ENCODE data around the gene ECI1.

The ECI1 gene

DNA sequence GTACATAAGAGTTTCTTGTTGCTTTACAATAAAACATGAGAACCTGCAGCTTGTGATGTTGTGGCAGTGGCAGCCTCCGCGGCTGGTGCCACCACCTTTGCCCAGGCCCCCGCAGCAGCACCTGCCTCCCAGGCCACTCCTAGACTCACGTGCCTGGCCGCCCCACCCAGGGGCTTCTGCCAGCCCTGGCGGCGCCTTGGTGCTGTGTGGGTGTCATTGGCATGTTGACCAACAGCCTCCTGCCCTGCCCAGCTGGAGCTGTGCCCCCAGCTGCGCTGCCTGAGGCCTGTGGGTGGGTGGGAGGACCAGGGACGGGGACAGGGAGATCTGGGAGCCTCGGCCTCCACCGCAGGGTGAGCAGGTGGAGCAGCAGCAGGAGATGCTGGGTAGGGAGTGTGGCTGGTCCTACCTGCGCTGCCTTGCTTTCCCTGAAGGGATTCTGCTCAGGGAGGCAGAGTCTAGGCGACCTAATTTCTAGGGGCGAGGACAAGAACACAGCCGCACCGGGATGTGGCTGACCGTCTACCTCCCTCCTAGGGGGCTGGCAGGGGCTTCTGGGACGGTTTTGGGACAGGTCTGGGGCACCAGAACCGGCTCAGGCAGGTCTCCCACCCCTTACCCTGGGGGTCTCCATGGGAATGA, 15.6 kb downstream of the ECI1 start:
- H3K79me1 ChIP-seq (ENCODE audit: low read length): no peaks in the 10 kb centered on the region
- H3K9ac ChIP-seq (ENCODE audit: low read length): no peak overlapping the region
- no peak overlapping the region for H3K4me2 ChIP-seq (ENCODE audit: low read length)
- H3K18ac ChIP-seq (ENCODE audit: low read length): no peak overlapping the region
- H3K4me1 ChIP-seq (ENCODE audit: control insufficient read depth in 1 of 2, insufficient read depth in 2 of 2, low read length in 2 of 2): peaks cover 13 to 17% of the 10 kb centered on the region in 2 experiments
- H2BK12ac ChIP-seq (ENCODE audit: low read length): no peak overlapping the region
- WGBS (ENCODE audit: extremely low coverage, insufficient coverage, insufficient read length): no CpG with 5 or more reads among the region's 19 CpGs
- no peak for DNase-seq
- H2AFZ ChIP-seq (ENCODE audit: insufficient read depth, low read length, poor library complexity): no peak overlapping the region
- no peak overlapping the region for H3K4me3 ChIP-seq (ENCODE audit: low read depth, low read length)
- no peak overlapping the region for H4K91ac ChIP-seq (ENCODE audit: low read depth, low read length)
- no peak overlapping the region for H4K12ac ChIP-seq (ENCODE audit: low read depth, low read length)
- no peak overlapping the region for H2BK5ac ChIP-seq (ENCODE audit: low read depth, low read length, poor library complexity)
- H3K36me3 ChIP-seq (ENCODE audit: control insufficient read depth in 1 of 2, insufficient read depth in 2 of 2, low read length in 2 of 2): peaks cover 53 to 56% of the 10 kb centered on the region in 2 experiments
- H3K23ac ChIP-seq (ENCODE audit: low read length): no peak overlapping the region
- H4K8ac ChIP-seq (ENCODE audit: low read depth, low read length): no peak overlapping the region
- peaks cover 21% of the 10 kb centered on the region for H3K27me3 ChIP-seq (ENCODE audit: insufficient read depth, low read length)
- no peak overlapping the region for H2BK120ac ChIP-seq (ENCODE audit: insufficient read depth, low read length, poor library complexity)
- H3K9me3 ChIP-seq (ENCODE audit: insufficient read depth, low read depth, low read length): peaks cover 5% of the 10 kb centered on the region
- H3K79me2 ChIP-seq (ENCODE audit: control insufficient read depth, insufficient read depth, low read length, poor library complexity): no peaks in the 10 kb centered on the region
- H3K4ac ChIP-seq (ENCODE audit: low read depth, low read length): no peak overlapping the region
- no peak overlapping the region for H2AK5ac ChIP-seq (ENCODE audit: low read length)
- no peak overlapping the region for H3K14ac ChIP-seq (ENCODE audit: low read length)
- H3K27ac ChIP-seq (ENCODE audit: low read depth, low read length): no peak overlapping the region

DNA sequence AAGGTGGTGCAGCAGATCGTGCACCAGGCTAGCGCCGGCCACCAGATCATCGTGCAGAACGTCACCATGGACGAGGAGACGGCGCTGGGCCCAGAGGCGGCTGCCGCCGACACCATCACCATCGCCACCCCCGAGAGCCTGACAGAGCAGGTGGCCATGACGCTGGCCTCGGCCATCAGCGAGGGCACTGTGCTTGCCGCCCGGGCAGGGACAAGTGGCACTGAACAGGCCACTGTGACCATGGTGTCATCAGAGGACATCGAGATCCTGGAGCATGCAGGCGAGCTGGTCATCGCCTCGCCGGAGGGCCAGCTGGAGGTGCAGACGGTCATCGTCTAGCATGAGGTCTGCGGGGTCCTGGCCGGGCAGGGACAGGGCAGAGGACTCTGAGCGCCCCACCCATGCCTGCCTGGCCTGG, 16.1 kb downstream of the ECI1 start:
- no peak overlapping the region for H3K27ac ChIP-seq (ENCODE audit: low read depth, low read length)
- H3K79me1 ChIP-seq (ENCODE audit: low read length): no peaks in the 10 kb centered on the region
- H4K12ac ChIP-seq (ENCODE audit: low read depth, low read length): no peak overlapping the region
- H4K8ac ChIP-seq (ENCODE audit: low read depth, low read length): no peak overlapping the region
- H3K4me3 ChIP-seq (ENCODE audit: low read depth, low read length): no peak overlapping the region
- no peak for DNase-seq
- no peak overlapping the region for H2AK5ac ChIP-seq (ENCODE audit: low read length)
- no peak overlapping the region for H3K14ac ChIP-seq (ENCODE audit: low read length)
- H3K27me3 ChIP-seq (ENCODE audit: insufficient read depth, low read length): peaks cover 21% of the 10 kb centered on the region
- H3K9me3 ChIP-seq (ENCODE audit: insufficient read depth, low read depth, low read length): peaks cover 5% of the 10 kb centered on the region
- peaks cover 13 to 17% of the 10 kb centered on the region in 2 experiments for H3K4me1 ChIP-seq (ENCODE audit: control insufficient read depth in 1 of 2, insufficient read depth in 2 of 2, low read length in 2 of 2)
- no peaks in the 10 kb centered on the region for H3K79me2 ChIP-seq (ENCODE audit: control insufficient read depth, insufficient read depth, low read length, poor library complexity)
- H3K4me2 ChIP-seq (ENCODE audit: low read length): no peak overlapping the region
- H2BK120ac ChIP-seq (ENCODE audit: insufficient read depth, low read length, poor library complexity): no peak overlapping the region
- H2BK12ac ChIP-seq (ENCODE audit: low read length): no peak overlapping the region
- H3K36me3 ChIP-seq (ENCODE audit: control insufficient read depth in 1 of 2, insufficient read depth in 2 of 2, low read length in 2 of 2): peaks cover 56 to 62% of the 10 kb centered on the region in 2 experiments
- no peak overlapping the region for H2AFZ ChIP-seq (ENCODE audit: insufficient read depth, low read length, poor library complexity)
- no peak overlapping the region for H3K4ac ChIP-seq (ENCODE audit: low read depth, low read length)
- WGBS (ENCODE audit: extremely low coverage, insufficient coverage, insufficient read length): no CpG with 5 or more reads among the region's 28 CpGs
- no peak overlapping the region for H3K18ac ChIP-seq (ENCODE audit: low read length)
- no peak overlapping the region for H4K91ac ChIP-seq (ENCODE audit: low read depth, low read length)
- no peak overlapping the region for H2BK5ac ChIP-seq (ENCODE audit: low read depth, low read length, poor library complexity)
- H3K9ac ChIP-seq (ENCODE audit: low read length): no peak overlapping the region
- no peak overlapping the region for H3K23ac ChIP-seq (ENCODE audit: low read length)

DNA sequence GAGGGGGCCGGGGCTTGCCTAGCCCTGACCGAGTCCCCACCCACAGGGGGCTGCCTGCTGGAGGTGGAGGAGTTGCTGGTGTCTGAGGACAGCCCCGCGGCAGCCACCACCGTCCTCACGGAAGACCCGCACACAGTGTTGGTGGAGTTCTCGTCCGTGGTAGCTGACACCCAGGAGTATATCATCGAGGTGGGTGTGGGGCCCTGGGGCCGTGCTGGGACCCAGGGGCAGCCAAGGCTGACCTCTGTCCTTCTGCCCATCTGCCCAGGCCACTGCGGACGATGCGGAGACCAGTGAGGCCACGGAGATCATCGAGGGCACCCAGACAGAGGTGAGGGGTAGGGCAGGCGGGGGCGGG, 16.6 kb downstream of the ECI1 start:
- Histone ChIP-seq H3K4me2 (ENCODE audit: low read length) (no peak overlapping the region), H3K27me3 (ENCODE audit: insufficient read depth, low read length) (peaks cover 21% of the 10 kb centered on the region), H3K4me1 (ENCODE audit: control insufficient read depth in 1 of 2, insufficient read depth in 2 of 2, low read length in 2 of 2) (peaks cover 13 to 17% of the 10 kb centered on the region in 2 experiments), H3K36me3 (ENCODE audit: control insufficient read depth in 1 of 2, insufficient read depth in 2 of 2, low read length in 2 of 2) (peaks cover 58 to 64% of the 10 kb centered on the region in 2 experiments), H4K8ac (ENCODE audit: low read depth, low read length) (no peak overlapping the region), H3K14ac (ENCODE audit: low read length) (no peak overlapping the region), H3K18ac (ENCODE audit: low read length) (no peak overlapping the region), H3K9ac (ENCODE audit: low read length) (no peak overlapping the region), H4K91ac (ENCODE audit: low read depth, low read length) (no peak overlapping the region), H3K9me3 (ENCODE audit: insufficient read depth, low read depth, low read length) (peaks cover 5% of the 10 kb centered on the region), H3K23ac (ENCODE audit: low read length) (no peak overlapping the region), H3K79me2 (ENCODE audit: control insufficient read depth, insufficient read depth, low read length, poor library complexity) (no peaks in the 10 kb centered on the region), H2BK12ac (ENCODE audit: low read length) (no peak overlapping the region), H4K12ac (ENCODE audit: low read depth, low read length) (no peak overlapping the region), H2AK5ac (ENCODE audit: low read length) (no peak overlapping the region), H2BK5ac (ENCODE audit: low read depth, low read length, poor library complexity) (no peak overlapping the region), H3K4me3 (ENCODE audit: low read depth, low read length) (no peak overlapping the region), H2BK120ac (ENCODE audit: insufficient read depth, low read length, poor library complexity) (no peak overlapping the region), H2AFZ (ENCODE audit: insufficient read depth, low read length, poor library complexity) (no peak overlapping the region), H3K4ac (ENCODE audit: low read depth, low read length) (no peak overlapping the region), H3K79me1 (ENCODE audit: low read length) (no peaks in the 10 kb centered on the region), H3K27ac (ENCODE audit: low read depth, low read length) (no peak overlapping the region)
- DNase-seq: no peak
- WGBS (ENCODE audit: extremely low coverage, insufficient coverage, insufficient read length): no CpG with 5 or more reads among the region's 18 CpGs

DNA sequence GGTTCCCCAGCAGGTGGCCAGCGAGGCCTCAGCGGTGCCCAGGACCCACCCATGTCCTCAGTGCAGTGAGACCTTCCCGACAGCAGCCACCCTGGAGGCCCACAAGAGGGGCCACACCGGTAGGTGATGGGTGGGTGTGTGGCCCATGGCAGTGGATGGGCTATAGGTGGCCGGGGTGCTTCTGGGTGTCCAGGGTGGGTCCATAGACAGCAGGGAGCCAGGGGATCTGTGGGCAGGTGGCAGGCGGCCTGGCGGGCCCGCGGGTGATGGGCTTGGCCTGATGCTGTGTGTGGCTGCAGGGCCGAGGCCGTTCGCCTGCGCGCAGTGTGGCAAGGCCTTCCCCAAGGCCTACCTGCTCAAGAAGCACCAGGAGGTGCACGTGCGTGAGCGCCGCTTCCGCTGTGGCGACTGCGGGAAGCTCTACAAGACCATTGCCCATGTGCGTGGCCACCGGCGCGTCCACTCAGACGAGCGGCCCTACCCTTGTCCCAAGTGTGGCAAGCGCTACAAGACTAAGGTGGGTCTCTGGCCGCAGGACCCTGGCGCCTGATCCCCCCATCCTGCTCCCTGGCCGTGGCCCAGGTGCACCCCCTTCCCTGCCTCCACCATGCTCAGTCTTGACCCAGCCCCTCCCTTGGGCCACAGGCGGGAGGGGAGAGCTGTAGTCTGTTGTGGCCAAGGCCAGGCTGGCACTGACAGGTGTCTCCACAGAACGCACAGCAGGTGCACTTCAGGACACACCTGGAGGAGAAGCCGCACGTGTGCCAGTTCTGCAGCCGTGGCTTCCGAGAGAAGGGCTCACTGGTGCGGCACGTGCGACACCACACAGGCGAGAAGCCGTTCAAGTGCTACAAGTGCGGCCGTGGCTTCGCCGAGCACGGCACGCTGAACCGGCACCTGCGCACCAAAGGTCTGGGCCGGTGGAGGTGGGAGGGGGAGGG, 17.2 kb downstream of the ECI1 start:
- H3K79me1 ChIP-seq (ENCODE audit: low read length): no peaks in the 10 kb centered on the region
- no peak for DNase-seq
- H3K27me3 ChIP-seq (ENCODE audit: insufficient read depth, low read length): peaks cover 21% of the 10 kb centered on the region
- H3K9ac ChIP-seq (ENCODE audit: low read length): no peak overlapping the region
- H4K91ac ChIP-seq (ENCODE audit: low read depth, low read length): no peak overlapping the region
- H2BK12ac ChIP-seq (ENCODE audit: low read length): no peak overlapping the region
- WGBS (ENCODE audit: extremely low coverage, insufficient coverage, insufficient read length): no CpG with 5 or more reads among the region's 51 CpGs
- H3K4me3 ChIP-seq (ENCODE audit: low read depth, low read length): no peak overlapping the region
- H3K4ac ChIP-seq (ENCODE audit: low read depth, low read length): no peak overlapping the region
- no peak overlapping the region for H3K23ac ChIP-seq (ENCODE audit: low read length)
- no peak overlapping the region for H4K12ac ChIP-seq (ENCODE audit: low read depth, low read length)
- no peak overlapping the region for H2AFZ ChIP-seq (ENCODE audit: insufficient read depth, low read length, poor library complexity)
- peaks cover 13 to 17% of the 10 kb centered on the region in 2 experiments for H3K4me1 ChIP-seq (ENCODE audit: control insufficient read depth in 1 of 2, insufficient read depth in 2 of 2, low read length in 2 of 2)
- H4K8ac ChIP-seq (ENCODE audit: low read depth, low read length): no peak overlapping the region
- H2BK120ac ChIP-seq (ENCODE audit: insufficient read depth, low read length, poor library complexity): no peak overlapping the region
- H3K18ac ChIP-seq (ENCODE audit: low read length): no peak overlapping the region
- H3K9me3 ChIP-seq (ENCODE audit: insufficient read depth, low read depth, low read length): peaks cover 5% of the 10 kb centered on the region
- H3K27ac ChIP-seq (ENCODE audit: low read depth, low read length): no peak overlapping the region
- H2BK5ac ChIP-seq (ENCODE audit: low read depth, low read length, poor library complexity): no peak overlapping the region
- H3K4me2 ChIP-seq (ENCODE audit: low read length): no peak overlapping the region
- peaks cover 60 to 66% of the 10 kb centered on the region in 2 experiments for H3K36me3 ChIP-seq (ENCODE audit: control insufficient read depth in 1 of 2, insufficient read depth in 2 of 2, low read length in 2 of 2)
- H2AK5ac ChIP-seq (ENCODE audit: low read length): no peak overlapping the region
- H3K79me2 ChIP-seq (ENCODE audit: control insufficient read depth, insufficient read depth, low read length, poor library complexity): no peaks in the 10 kb centered on the region
- no peak overlapping the region for H3K14ac ChIP-seq (ENCODE audit: low read length)
